T-helper 1 cell treated with Interleukin-12 subunit alpha and Interleukin-12 subunit beta and Interleukin-4 antibody, amounts not matched to agents 30 μg/mL and 1 μg/mL, for 36 hours (primary cell): ENCODE data around the gene ZNF77.
"Not testable (repeated sequence)": the region's sequence is repeated elsewhere in the genome, so short reads cannot be mapped to it uniquely, and the experiment has no call there.

ENCODE experiments used
- H3K27ac Mint-ChIP-seq: one replicate; pipeline ENCODE4 v1.8.0; 2021; ENCODE audit warnings: mild to moderate bottlenecking, mixed read lengths
- H3K27me3 Mint-ChIP-seq: one replicate; pipeline ENCODE4 v1.8.0; 2021; ENCODE audit warnings: low read depth, mixed read lengths
- H3K36me3 Mint-ChIP-seq: one replicate; pipeline ENCODE4 v1.8.0; 2021; ENCODE audit warnings: low read depth, mixed read lengths
- H3K4me1 Mint-ChIP-seq: one replicate; pipeline ENCODE4 v1.8.0; 2021; ENCODE audit warnings: low read depth, mixed read lengths
- H3K4me3 Mint-ChIP-seq: one replicate; pipeline ENCODE4 v1.8.0; 2021; ENCODE audit warnings: mild to moderate bottlenecking, moderate library complexity, mixed read lengths
- H3K9me3 Mint-ChIP-seq: one replicate; pipeline ENCODE4 v1.8.0; 2021; ENCODE audit warnings: mixed read lengths

ZNF77 gene

GRCh38 chr19:2917275-2918184 lies 27.2 kb downstream of the ZNF77 start:
- Mint-ChIP-seq H3K27me3 (no peaks in the 10 kb centered on the region), H3K4me3 (no peak overlapping the region), H3K4me1 (no peaks in the 10 kb centered on the region), H3K9me3 (peaks cover 46% of the 10 kb centered on the region), H3K27ac (no peak overlapping the region), H3K36me3 (peaks cover 40% of the 10 kb centered on the region)

GRCh38 chr19:2912306-2912705 lies 32.5 kb downstream of the ZNF77 start:
- H3K4me1 Mint-ChIP-seq: no peaks in the 10 kb centered on the region
- no peak overlapping the region for H3K4me3 Mint-ChIP-seq
- no peak overlapping the region for H3K27ac Mint-ChIP-seq
- H3K27me3 Mint-ChIP-seq: no peaks in the 10 kb centered on the region
- peaks cover 38% of the 10 kb centered on the region for H3K36me3 Mint-ChIP-seq
- peaks cover 58% of the 10 kb centered on the region for H3K9me3 Mint-ChIP-seq

- H3K27me3 Mint-ChIP-seq: no peaks in the 10 kb centered on the region
- H3K4me3 Mint-ChIP-seq: no peak overlapping the region
- no peak overlapping the region for H3K27ac Mint-ChIP-seq
- H3K36me3 Mint-ChIP-seq: peaks cover 10% of the 10 kb centered on the region
- H3K9me3 Mint-ChIP-seq: peaks cover 20% of the 10 kb centered on the region
- peaks cover 1% of the 10 kb centered on the region for H3K4me1 Mint-ChIP-seq
Measured at GRCh38 chr19:2906631-2907195, 38.1 kb downstream of the ZNF77 start.

- Mint-ChIP-seq H3K36me3 (peaks cover 9% of the 10 kb centered on the region), H3K9me3 (peaks cover 16% of the 10 kb centered on the region), H3K27me3 (no peaks in the 10 kb centered on the region), H3K4me3 (no peak overlapping the region), H3K27ac (no peak overlapping the region), H3K4me1 (peaks cover 3% of the 10 kb centered on the region)
Measured at GRCh38 chr19:2905918-2906519, 38.8 kb downstream of the ZNF77 start.

- not testable (repeated sequence) for H3K36me3 Mint-ChIP-seq, H3K4me3 Mint-ChIP-seq, H3K9me3 Mint-ChIP-seq, H3K27ac Mint-ChIP-seq, H3K27me3 Mint-ChIP-seq, H3K4me1 Mint-ChIP-seq
Measured at GRCh38 chr19:2903326-2903725, 41.4 kb downstream of the ZNF77 start.

GRCh38 chr19:2902590-2903218 lies 42.1 kb downstream of the ZNF77 start:
- peaks cover 14% of the 10 kb centered on the region for H3K9me3 Mint-ChIP-seq
- H3K27ac Mint-ChIP-seq: no peak overlapping the region
- H3K27me3 Mint-ChIP-seq: no peaks in the 10 kb centered on the region
- peak overlapping the region; percentile 12 for H3K4me3 Mint-ChIP-seq
- peaks cover 8% of the 10 kb centered on the region for H3K4me1 Mint-ChIP-seq
- peaks cover 5% of the 10 kb centered on the region for H3K36me3 Mint-ChIP-seq

GRCh38 chr19:2900296-2901252 lies 44.2 kb downstream of the ZNF77 start, which contains the start of gene ZNF57:
Gene ZNF57, plus strand, starts transcription at chr19:2900928. Its CDS starts 118 bp downstream, at chr19:2901046.
- peaks cover 5% of the 10 kb centered on the region for H3K36me3 Mint-ChIP-seq
- H3K9me3 Mint-ChIP-seq: peaks cover 21% of the 10 kb centered on the region
- H3K27ac Mint-ChIP-seq: peak within 1 kb of the TSS; percentile 84
- peak within 1 kb of the TSS; percentile 94 for H3K4me3 Mint-ChIP-seq
- peaks cover 8% of the 10 kb centered on the region for H3K4me1 Mint-ChIP-seq
- no peaks in the 10 kb centered on the region for H3K27me3 Mint-ChIP-seq

- peaks cover 2% of the 10 kb centered on the region for H3K36me3 Mint-ChIP-seq
- no peak overlapping the region for H3K27ac Mint-ChIP-seq
- peaks cover 24% of the 10 kb centered on the region for H3K9me3 Mint-ChIP-seq
- H3K4me1 Mint-ChIP-seq: peaks cover 6% of the 10 kb centered on the region
- no peaks in the 10 kb centered on the region for H3K27me3 Mint-ChIP-seq
- no peak overlapping the region for H3K4me3 Mint-ChIP-seq
Measured at GRCh38 chr19:2896694-2897093, 48.1 kb downstream of the ZNF77 start.

- H3K27me3 Mint-ChIP-seq, H3K4me1 Mint-ChIP-seq, H3K36me3 Mint-ChIP-seq, H3K4me3 Mint-ChIP-seq, H3K27ac Mint-ChIP-seq: not testable (repeated sequence)
- H3K9me3 Mint-ChIP-seq: peaks cover 13% of the 10 kb centered on the region
Measured at GRCh38 chr19:2890531-2890930, 54.2 kb downstream of the ZNF77 start.

GRCh38 chr19:2888731-2889224 lies 56.0 kb downstream of the ZNF77 start:
- Mint-ChIP-seq H3K9me3 (peaks cover 11% of the 10 kb centered on the region), H3K4me1 (no peaks in the 10 kb centered on the region), H3K4me3 (no peak overlapping the region), H3K27ac (no peak overlapping the region), H3K36me3 (peaks cover under 1% of the 10 kb centered on the region), H3K27me3 (no peaks in the 10 kb centered on the region)

GRCh38 chr19:2887391-2887914 lies 57.3 kb downstream of the ZNF77 start:
- Mint-ChIP-seq H3K27me3 (no peaks in the 10 kb centered on the region), H3K36me3 (peaks cover 2% of the 10 kb centered on the region), H3K9me3 (peaks cover 19% of the 10 kb centered on the region), H3K4me3 (no peak overlapping the region), H3K27ac (no peak overlapping the region), H3K4me1 (no peaks in the 10 kb centered on the region)

- Mint-ChIP-seq H3K4me1 (no peaks in the 10 kb centered on the region), H3K27me3 (no peaks in the 10 kb centered on the region), H3K36me3 (peaks cover 2% of the 10 kb centered on the region), H3K9me3 (peaks cover 15% of the 10 kb centered on the region), H3K4me3 (no peak overlapping the region), H3K27ac (no peak overlapping the region)
Measured at GRCh38 chr19:2885736-2886135, 59.0 kb downstream of the ZNF77 start.

GRCh38 chr19:2883686-2884439 lies 60.9 kb downstream of the ZNF77 start:
- Mint-ChIP-seq H3K4me1 (no peaks in the 10 kb centered on the region), H3K27ac (no peak overlapping the region), H3K36me3 (peaks cover 2% of the 10 kb centered on the region), H3K4me3 (no peak overlapping the region), H3K27me3 (no peaks in the 10 kb centered on the region), H3K9me3 (peaks cover 22% of the 10 kb centered on the region)
